Measurements from ENCODE around the gene H2BK1. TPM values are rescaled to one million over a fixed set of nuclear protein-coding genes. Genes with fewer than 3 reads are reported as not detected.

The H2BK1 gene
- not detected for total RNA-seq

DNA sequence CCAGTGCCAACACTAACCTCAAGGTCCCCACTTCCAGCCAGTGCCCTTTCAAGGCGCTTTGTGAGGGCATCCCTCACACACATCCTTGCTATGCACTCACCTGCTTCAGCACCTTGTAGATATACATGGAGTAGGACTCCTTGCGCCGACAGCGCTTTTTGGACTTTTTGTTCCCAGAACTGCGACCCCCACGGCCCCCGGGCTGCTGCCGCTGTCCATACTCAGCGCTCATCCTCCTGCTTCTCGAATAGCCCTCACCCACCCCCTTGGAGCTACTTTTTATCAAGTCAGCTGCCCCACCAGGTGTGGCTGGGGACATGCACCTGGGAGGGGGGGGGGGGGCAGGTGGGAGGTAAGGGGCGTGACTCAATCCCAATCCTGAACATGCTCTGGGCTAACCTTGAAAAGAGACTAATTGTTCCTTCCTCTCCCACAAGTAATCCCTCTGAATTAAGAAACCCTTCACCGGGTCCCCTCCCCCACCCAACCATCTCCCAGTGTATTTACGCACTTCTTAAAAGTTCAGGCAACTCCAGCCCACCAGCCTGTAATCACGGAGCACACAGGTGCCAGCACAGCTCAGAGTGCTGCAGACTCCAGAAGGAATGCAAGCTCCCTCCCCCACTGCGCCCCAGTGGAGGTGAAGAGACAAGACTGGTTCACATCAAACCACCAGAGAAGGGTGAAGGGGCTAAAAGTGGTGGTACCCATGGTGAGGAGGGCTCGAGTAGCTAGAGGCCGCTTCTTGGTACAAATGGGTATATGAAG lies at the start of gene H2BK1:
H2BK1 (minus strand) TSS at position 402 of the 768 bp plus-strand sequence; CDS start at position 232, 170 bp downstream.
- TF ChIP-seq POLR2AphosphoS5 (IDR thresholded peaks at IDR 0.05) (no peak), EP300 (IDR thresholded peaks at IDR 0.05) (no peak), POLR2A (IDR thresholded peaks at IDR 0.05) (no peak)
- TF ChIP-seq, protein P1, sequence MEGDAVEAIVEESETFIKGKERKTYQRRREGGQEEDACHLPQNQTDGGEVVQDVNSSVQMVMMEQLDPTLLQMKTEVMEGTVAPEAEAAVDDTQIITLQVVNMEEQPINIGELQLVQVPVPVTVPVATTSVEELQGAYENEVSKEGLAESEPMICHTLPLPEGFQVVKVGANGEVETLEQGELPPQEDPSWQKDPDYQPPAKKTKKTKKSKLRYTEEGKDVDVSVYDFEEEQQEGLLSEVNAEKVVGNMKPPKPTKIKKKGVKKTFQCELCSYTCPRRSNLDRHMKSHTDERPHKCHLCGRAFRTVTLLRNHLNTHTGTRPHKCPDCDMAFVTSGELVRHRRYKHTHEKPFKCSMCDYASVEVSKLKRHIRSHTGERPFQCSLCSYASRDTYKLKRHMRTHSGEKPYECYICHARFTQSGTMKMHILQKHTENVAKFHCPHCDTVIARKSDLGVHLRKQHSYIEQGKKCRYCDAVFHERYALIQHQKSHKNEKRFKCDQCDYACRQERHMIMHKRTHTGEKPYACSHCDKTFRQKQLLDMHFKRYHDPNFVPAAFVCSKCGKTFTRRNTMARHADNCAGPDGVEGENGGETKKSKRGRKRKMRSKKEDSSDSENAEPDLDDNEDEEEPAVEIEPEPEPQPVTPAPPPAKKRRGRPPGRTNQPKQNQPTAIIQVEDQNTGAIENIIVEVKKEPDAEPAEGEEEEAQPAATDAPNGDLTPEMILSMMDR (IDR thresholded peaks at IDR 0.05) = no peak
- H3K4me3 ChIP-seq = no peak within 1 kb of the TSS
- peaks cover 10% of the 10 kb centered on the region for H3K27me3 ChIP-seq
- no peaks in the 10 kb centered on the region for H3K4me1 ChIP-seq
- H3K36me3 ChIP-seq = peaks cover 0 to 40% of the 10 kb centered on the region in 2 donors
- no peaks in the 10 kb centered on the region for H3K9me3 ChIP-seq
- no peak within 1 kb of the TSS for H3K27ac ChIP-seq
- no peak for ATAC-seq
- 80 to 83% methylated on average over 2 to 15 of the region's 17 CpGs for WGBS, 2 donors (ENCODE audit: low coverage in 1 of 2)

DNA sequence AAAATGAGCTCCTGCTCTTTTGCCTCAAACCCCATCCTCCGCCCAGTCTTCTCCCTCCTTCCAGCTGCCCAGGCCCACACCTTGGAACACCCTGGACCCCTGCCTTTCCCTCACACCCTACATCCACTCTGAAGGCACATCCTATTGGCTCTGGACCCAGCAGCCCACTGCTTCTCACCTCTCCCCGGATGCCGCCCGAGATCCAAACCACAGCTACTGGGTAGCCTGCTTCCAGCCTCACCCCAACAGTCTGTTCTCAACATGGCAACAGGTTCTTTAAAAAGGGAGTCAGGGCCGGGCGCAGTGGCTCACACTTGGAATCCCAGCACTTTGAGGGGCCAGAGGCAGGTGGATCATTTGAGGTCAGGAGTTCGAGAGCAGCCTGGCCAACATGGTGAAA lies 47.7 kb upstream of the H2BK1 start:
- H3K27ac ChIP-seq = no peak overlapping the region
- no peaks in the 10 kb centered on the region for H3K27me3 ChIP-seq
- WGBS, 2 donors (ENCODE audit: low coverage in 1 of 2) = 100% methylated on average over 2 of the region's 7 CpGs; no CpG with 5 or more reads in 1 of the 2 donors
- no peaks in the 10 kb centered on the region for H3K36me3 ChIP-seq
- no peak for TF ChIP-seq EP300 (IDR thresholded peaks at IDR 0.05)
- TF ChIP-seq, protein P1 (IDR thresholded peaks at IDR 0.05) = no peak
- no peak for TF ChIP-seq POLR2A (IDR thresholded peaks at IDR 0.05)
- TF ChIP-seq POLR2AphosphoS5 (IDR thresholded peaks at IDR 0.05) = no peak
- H3K4me3 ChIP-seq = no peak overlapping the region
- peaks cover 0 to 6% (median 2%) of the 10 kb centered on the region in 3 donors for H3K4me1 ChIP-seq
- ATAC-seq = no peak
- H3K9me3 ChIP-seq = no peaks in the 10 kb centered on the region

DNA sequence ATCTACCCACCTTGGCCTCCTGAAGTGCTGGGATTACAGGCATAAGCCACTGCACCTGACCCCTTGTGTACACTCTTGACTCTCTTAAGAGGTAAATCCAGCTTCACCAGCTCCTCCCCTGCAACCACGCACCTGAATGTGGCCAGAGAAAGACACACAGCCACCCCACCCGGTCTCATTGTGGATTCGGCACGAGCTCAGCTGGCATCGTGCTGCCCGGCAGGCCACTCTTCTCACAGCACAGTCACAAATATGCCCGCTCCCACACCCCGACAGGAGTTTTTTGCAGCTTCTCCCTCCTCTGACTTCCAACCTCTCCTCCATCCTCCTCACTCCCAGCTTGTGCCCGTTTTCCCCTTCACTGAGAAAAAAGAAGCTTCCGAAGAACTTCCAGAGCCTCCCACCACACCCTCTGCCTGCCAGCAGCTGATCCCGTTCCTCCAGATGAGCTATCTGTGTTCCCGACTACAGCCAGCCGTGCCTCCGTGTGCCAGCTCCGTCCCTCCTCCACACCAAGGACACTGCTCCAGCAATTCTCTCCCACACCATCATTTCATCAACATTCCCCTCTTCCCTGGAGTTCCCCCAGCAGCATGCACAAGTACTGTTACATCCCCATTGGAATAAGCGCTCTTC lies 46.2 kb upstream of the H2BK1 start:
- H3K27ac ChIP-seq = no peak overlapping the region
- H3K36me3 ChIP-seq = no peaks in the 10 kb centered on the region
- peaks cover 0 to 17% (median 8%) of the 10 kb centered on the region in 3 donors for H3K4me1 ChIP-seq
- WGBS, 2 donors (ENCODE audit: low coverage in 1 of 2) = 63 to 69% methylated on average over 15 of the region's 16 CpGs
- H3K27me3 ChIP-seq = no peaks in the 10 kb centered on the region
- H3K9me3 ChIP-seq = no peaks in the 10 kb centered on the region
- TF ChIP-seq POLR2A (IDR thresholded peaks at IDR 0.05) (no peak), EP300 (IDR thresholded peaks at IDR 0.05) (no peak), POLR2AphosphoS5 (IDR thresholded peaks at IDR 0.05) (no peak)
- TF ChIP-seq, protein P1 (IDR thresholded peaks at IDR 0.05) = no peak
- no peak overlapping the region for H3K4me3 ChIP-seq
- no peak for ATAC-seq

DNA sequence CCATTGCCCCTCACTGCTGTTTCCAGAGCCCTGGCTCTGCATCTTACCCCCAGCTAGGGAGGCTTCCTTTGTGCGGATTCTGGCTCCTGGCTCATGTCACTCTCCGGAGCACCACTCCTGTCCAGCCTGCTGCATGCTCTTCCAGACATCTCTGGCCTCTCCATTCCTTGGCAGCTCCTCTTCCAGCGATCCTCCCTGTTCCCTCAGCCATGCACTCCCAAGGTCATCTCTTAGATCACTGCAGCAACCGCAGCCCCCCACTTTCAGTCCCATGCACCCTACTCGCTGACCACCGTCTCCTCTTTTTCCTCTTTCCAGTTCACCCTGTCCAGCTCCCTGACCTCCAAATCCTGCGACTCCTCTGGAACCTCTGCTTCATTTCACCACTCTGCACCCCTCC lies 45.1 kb upstream of the H2BK1 start:
- no peaks in the 10 kb centered on the region for H3K36me3 ChIP-seq
- ATAC-seq = no peak
- H3K4me3 ChIP-seq = no peak overlapping the region
- 59 to 80% methylated on average over 6 to 7 of the region's 7 CpGs for WGBS, 2 donors (ENCODE audit: low coverage in 1 of 2)
- TF ChIP-seq, protein P1 (IDR thresholded peaks at IDR 0.05) = no peak
- TF ChIP-seq POLR2A (IDR thresholded peaks at IDR 0.05) (no peak), EP300 (IDR thresholded peaks at IDR 0.05) (no peak), POLR2AphosphoS5 (IDR thresholded peaks at IDR 0.05) (no peak)
- H3K27ac ChIP-seq = no peak overlapping the region
- no peaks in the 10 kb centered on the region for H3K27me3 ChIP-seq
- peaks cover 0 to 29% (median 18%) of the 10 kb centered on the region in 3 donors for H3K4me1 ChIP-seq
- no peaks in the 10 kb centered on the region for H3K9me3 ChIP-seq

All from gastroesophageal sphincter (tissue), 4 donors.